ENCODE results near the gene NEURL4.

Gene NEURL4

GRCh38 chr17:7294614-7295153 is 34.5 kb downstream of the NEURL4 start, which contains the start of gene YBX2:
Gene YBX2 (minus strand): TSS chr17:7294639. CDS start chr17:7294500, 139 bp downstream.
- POLR2A ChIA-PET (ENCODE audit: low non-redundant PET), result no interaction called here
- CTCF ChIA-PET, result no interaction called here
- peak within 1 kb of the TSS; percentile 81 for H3K27ac ChIP-seq
- peak; percentile 93 for DNase-seq (ENCODE audit: low spot score)
- TF ChIP-seq, protein P1, sequence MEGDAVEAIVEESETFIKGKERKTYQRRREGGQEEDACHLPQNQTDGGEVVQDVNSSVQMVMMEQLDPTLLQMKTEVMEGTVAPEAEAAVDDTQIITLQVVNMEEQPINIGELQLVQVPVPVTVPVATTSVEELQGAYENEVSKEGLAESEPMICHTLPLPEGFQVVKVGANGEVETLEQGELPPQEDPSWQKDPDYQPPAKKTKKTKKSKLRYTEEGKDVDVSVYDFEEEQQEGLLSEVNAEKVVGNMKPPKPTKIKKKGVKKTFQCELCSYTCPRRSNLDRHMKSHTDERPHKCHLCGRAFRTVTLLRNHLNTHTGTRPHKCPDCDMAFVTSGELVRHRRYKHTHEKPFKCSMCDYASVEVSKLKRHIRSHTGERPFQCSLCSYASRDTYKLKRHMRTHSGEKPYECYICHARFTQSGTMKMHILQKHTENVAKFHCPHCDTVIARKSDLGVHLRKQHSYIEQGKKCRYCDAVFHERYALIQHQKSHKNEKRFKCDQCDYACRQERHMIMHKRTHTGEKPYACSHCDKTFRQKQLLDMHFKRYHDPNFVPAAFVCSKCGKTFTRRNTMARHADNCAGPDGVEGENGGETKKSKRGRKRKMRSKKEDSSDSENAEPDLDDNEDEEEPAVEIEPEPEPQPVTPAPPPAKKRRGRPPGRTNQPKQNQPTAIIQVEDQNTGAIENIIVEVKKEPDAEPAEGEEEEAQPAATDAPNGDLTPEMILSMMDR (conservative IDR thresholded peaks at IDR 0.05; ENCODE audit: low read depth), result no peak

DNA sequence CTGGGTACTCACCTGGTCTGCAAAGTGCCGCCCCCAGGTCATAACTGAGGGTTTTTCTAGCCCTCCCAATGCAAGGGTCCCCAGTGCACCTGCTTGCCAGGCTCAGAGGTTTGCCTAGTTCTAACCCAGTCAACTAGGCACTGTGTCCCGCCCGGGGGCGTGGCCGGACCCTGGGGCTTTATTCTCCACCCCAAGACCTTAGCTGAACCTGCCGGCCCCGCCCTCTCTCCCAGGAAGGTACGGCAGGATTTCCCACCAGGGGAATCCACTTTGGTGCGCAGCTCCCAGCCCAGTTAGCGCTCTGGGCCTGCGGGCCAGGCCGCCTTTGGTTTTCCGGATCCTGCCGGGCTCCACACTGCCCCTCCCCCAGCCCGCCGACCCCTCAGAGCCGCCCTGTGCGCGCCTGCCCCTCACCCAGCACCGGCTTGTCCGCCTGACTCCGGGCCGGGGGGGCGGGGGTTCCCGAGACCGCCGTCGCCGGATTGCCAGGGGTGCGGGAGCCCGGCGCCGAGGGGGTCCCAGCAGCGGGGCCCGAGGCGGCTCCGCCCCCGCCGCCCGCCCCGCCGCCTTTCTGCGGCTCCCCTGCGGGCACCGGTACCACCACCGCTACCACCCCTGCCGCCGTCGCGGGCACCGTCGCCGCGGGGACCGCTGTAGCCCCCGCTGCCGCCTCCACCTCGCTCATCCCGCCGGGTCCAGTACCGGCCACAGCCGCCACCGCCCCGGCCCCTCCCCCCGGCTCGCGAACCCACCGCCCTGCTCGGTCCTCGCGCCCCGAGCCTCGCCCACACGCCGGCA is 35.1 kb downstream of the NEURL4 start:
- DNase-seq (ENCODE audit: low spot score), result peak; percentile 42
- peak overlapping the region; percentile 81 for H3K27ac ChIP-seq
- TF ChIP-seq, protein P1 (conservative IDR thresholded peaks at IDR 0.05; ENCODE audit: low read depth), result no peak
- POLR2A ChIA-PET (ENCODE audit: low non-redundant PET), result interaction anchor here (1.1 kb wide), 1 partner anchor 13 kb away, joined by 4 read pairs; the partner anchor contains the start of gene SLC2A4
- CTCF ChIA-PET, result no interaction called here

DNA sequence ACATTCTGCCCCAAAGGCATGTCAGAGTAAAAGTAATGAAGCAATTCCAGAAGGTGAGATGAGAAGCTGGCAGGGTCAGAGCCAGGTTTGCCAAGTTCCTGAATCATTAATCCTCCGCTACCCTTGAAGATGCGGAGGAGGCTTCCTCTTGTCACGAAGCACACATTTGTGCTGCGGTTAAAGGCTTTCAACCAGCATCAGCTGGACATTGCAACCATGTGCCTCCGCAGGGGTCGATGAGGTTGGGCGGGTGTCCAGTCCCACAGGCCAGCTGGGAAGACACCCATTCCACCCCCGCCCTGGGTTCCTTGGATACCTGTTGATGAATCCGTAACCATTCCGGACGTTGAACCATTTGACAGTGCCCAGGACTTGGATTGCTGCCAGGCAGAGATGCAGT is 36.0 kb downstream of the NEURL4 start:
- peak overlapping the region; percentile 81 for H3K27ac ChIP-seq
- TF ChIP-seq, protein P1 (conservative IDR thresholded peaks at IDR 0.05; ENCODE audit: low read depth), result no peak
- ChIA-PET POLR2A (ENCODE audit: low non-redundant PET) (interaction anchor here (0.6 to 1.1 kb wide), 2 partner anchors 12 to 57 kb away, joined by 3 to 4 read pairs; partner anchors contain the start of gene SLC2A4), CTCF (no interaction called here)
- DNase-seq (ENCODE audit: low spot score), result peak; percentile 75

DNA sequence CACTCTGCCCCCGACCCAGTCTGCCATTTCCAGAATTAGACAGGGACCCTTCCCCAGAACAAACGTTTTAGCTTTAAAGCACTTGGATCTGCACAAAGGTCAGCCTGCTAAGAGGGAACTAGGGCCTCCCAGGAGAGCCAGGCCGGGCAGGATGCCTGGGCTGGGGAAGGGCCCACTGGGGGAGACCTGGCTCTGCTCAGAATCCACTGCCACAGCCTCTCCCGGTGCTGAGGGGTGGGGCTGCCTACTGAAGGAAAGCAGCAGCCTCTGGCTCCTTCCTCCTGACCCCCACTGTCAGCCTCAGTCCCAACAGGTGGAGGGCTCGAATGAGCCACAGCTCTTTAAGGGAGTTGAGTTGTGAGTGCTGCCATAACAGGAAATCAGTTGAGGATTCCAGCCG is 36.4 kb downstream of the NEURL4 start:
- TF ChIP-seq, protein P1 (conservative IDR thresholded peaks at IDR 0.05; ENCODE audit: low read depth), result no peak
- ChIA-PET CTCF (no interaction called here), POLR2A (ENCODE audit: low non-redundant PET) (interaction anchor here (1.1 kb wide), 1 partner anchor 11 kb away, joined by 4 read pairs; the partner anchor contains the start of gene SLC2A4)
- no peak for DNase-seq (ENCODE audit: low spot score)
- H3K27ac ChIP-seq, result peak overlapping the region; percentile 81

DNA sequence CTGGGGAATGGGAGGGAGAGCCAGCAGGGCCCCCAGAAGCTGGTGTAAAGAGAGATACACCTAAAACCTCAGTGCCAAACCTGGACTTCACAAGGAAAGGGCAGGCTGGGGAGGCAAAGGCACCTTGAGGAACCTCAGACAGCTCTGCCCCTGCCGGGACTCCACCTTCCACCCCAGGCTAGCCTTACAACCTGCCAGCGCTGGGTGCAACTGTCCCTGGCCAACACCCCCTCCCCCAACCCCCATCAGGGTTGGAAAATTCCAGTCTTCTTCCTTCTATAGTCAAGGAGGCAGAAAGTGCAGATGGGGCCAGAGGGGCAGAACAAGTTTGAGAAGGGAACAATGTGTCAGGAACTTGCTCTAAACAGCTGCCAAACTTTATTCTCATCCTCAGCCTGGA is 36.9 kb downstream of the NEURL4 start:
- TF ChIP-seq, protein P1 (conservative IDR thresholded peaks at IDR 0.05; ENCODE audit: low read depth), result no peak
- DNase-seq (ENCODE audit: low spot score), result no peak
- peak overlapping the region; percentile 81 for H3K27ac ChIP-seq
- ChIA-PET POLR2A (ENCODE audit: low non-redundant PET) (no interaction called here), CTCF (interaction anchor here (0.6 kb wide), 1 partner anchor 14 kb away, joined by 4 read pairs; no protein-coding TSS in a partner anchor)

GRCh38 chr17:7290685-7291084 is 38.5 kb downstream of the NEURL4 start:
- POLR2A ChIA-PET (ENCODE audit: low non-redundant PET), result no interaction called here
- TF ChIP-seq, protein P1 (conservative IDR thresholded peaks at IDR 0.05; ENCODE audit: low read depth), result no peak

More at GRCh38 chr17:7290685-7291084, 38.5 kb downstream of the NEURL4 start:
- no peak for DNase-seq (ENCODE audit: low spot score)
- no peak overlapping the region for H3K27ac ChIP-seq
- CTCF ChIA-PET, result interaction anchor here (0.6 to 1.2 kb wide), 2 partner anchors 10 to 55 kb away, joined by 3 to 6 read pairs; no protein-coding TSS in a partner anchor
